Activated effector memory CD4-positive, alpha-beta T cell treated with Interleukin-2 at 50 U/mL for 16 hours (primary cell): ENCODE measurements around the gene ODC1.
"Not testable (repeated sequence)": the region's sequence is repeated elsewhere in the genome, so short reads cannot be mapped to it uniquely, and the experiment has no call there.

Source experiments
- DNase-seq: peaks from one replicate; pipeline ENCODE4 v3.0.0-alpha.2; 2020

The ODC1 gene

GRCh38 chr2:10452312-10452711 is 4.2 kb upstream of the ODC1 start:
- no peak for DNase-seq

- no peak for DNase-seq
Measured at GRCh38 chr2:10451819-10452218, 3.7 kb upstream of the ODC1 start.

- DNase-seq = no peak
Measured at GRCh38 chr2:10449838-10450691, 1.9 kb upstream of the ODC1 start.

- no peak for DNase-seq
Measured at GRCh38 chr2:10449486-10449831, 1.3 kb upstream of the ODC1 start.

- peak; percentile 93 for DNase-seq
Measured at GRCh38 chr2:10448576-10449485, 704 bp upstream of the ODC1 start.

GRCh38 chr2:10447300-10447894 is 730 bp downstream of the ODC1 start:
- no peak for DNase-seq

GRCh38 chr2:10446631-10447030 is 1.5 kb downstream of the ODC1 start:
- DNase-seq = no peak

GRCh38 chr2:10444463-10444862 is 3.7 kb downstream of the ODC1 start:
- no peak for DNase-seq

GRCh38 chr2:10442469-10443126 is 5.5 kb downstream of the ODC1 start:
- DNase-seq = not testable (repeated sequence)

GRCh38 chr2:10441948-10442347 is 6.2 kb downstream of the ODC1 start:
- no peak for DNase-seq

- DNase-seq = no peak
Measured at GRCh38 chr2:10440736-10441135, 7.4 kb downstream of the ODC1 start.

GRCh38 chr2:10439971-10440370 is 8.2 kb downstream of the ODC1 start:
- no peak for DNase-seq

- no peak for DNase-seq
Measured at GRCh38 chr2:10439185-10439879, 8.8 kb downstream of the ODC1 start.

- DNase-seq = no peak
Measured at GRCh38 chr2:10438688-10439087, 9.4 kb downstream of the ODC1 start.

GRCh38 chr2:10437806-10438205 is 10.3 kb downstream of the ODC1 start:
- no peak for DNase-seq

GRCh38 chr2:10436583-10437110 is 11.5 kb downstream of the ODC1 start:
- DNase-seq = no peak

GRCh38 chr2:10435820-10436204 is 12.3 kb downstream of the ODC1 start:
- DNase-seq = no peak

- peak; percentile 49 for DNase-seq
Measured at GRCh38 chr2:10434886-10435819, 13.0 kb downstream of the ODC1 start.

GRCh38 chr2:10433947-10434885 is 13.9 kb downstream of the ODC1 start:
- no peak for DNase-seq
